Stomach (tissue), 9 donors: Measurements from ENCODE around the gene GNB1L. TPM values are rescaled to one million over a fixed set of nuclear protein-coding genes. Genes with fewer than 3 reads are reported as not detected.
"Not testable (repeated sequence)": the region's sequence is repeated elsewhere in the genome, so short reads cannot be mapped to it uniquely, and the experiment has no call there.

Experiments used
- DNase-seq, 2 donors: peaks; one replicate each; pipeline versions ENCODE4 v3.0.0 to v3.0.0-alpha.2; 2013 to 2019
- H3K27ac ChIP-seq, 5 donors: fragments of 200-600 bp in 4 of 5; sonication (generic) in 4 of 5; one replicate each; pipeline ENCODE4 v1.5.1; 2013 to 2019; ENCODE audit warnings: mild to moderate bottlenecking in 1 of 5, moderate library complexity in 1 of 5
- H3K27me3 ChIP-seq, 3 donors: fragments of 200-600 bp; sonication (generic); one replicate each; pipeline ENCODE4 v1.5.1; 2017 to 2019; ENCODE audit warnings: mixed run types in 1 of 3
- H3K36me3 ChIP-seq, 4 donors: fragments of 200-600 bp; sonication (generic); 1 replicate in 3 of 4; 2 replicates in 1 of 4; pipeline ENCODE4 v1.5.1; 2016 to 2019
- H3K4me1 ChIP-seq, 4 donors: fragments of 200-600 bp; sonication (generic); one replicate each; pipeline ENCODE4 v1.5.1; 2016 to 2019
- H3K4me3 ChIP-seq, 4 donors: fragments of 200-600 bp; sonication (generic) in 3 of 4; one replicate each; pipeline ENCODE4 v1.5.1; 2016 to 2019; ENCODE audit warnings: mild to moderate bottlenecking in 1 of 4
- H3K9me3 ChIP-seq, 4 donors: fragments of 200-600 bp; sonication (generic); one replicate each; pipeline ENCODE4 v1.5.1; 2016 to 2019
- EP300 ChIP-seq: sonication (generic); formaldehyde crosslinking; IDR thresholded peaks from one replicate; pipeline ENCODE4 v1.6.1; 2017; ENCODE audit warnings: antibody characterized with exemption
- POLR2A ChIP-seq, 4 donors: fragments of 450-650 bp; IDR thresholded peaks; one replicate each; pipeline ENCODE4 v1.6.1; 2016; ENCODE audit warnings: antibody characterized with exemption in 4 of 4, control low read depth in 2 of 4, mild to moderate bottlenecking in 1 of 4, moderate library complexity in 1 of 4
- POLR2AphosphoS5 ChIP-seq, 3 donors: sonication (generic); formaldehyde crosslinking; IDR thresholded peaks; one replicate each; pipeline ENCODE4 v1.6.1; 2016; ENCODE audit warnings: antibody characterized with exemption in 3 of 3
- WGBS, 5 donors: extraction: QIAGEN DNeasy Blood & Tissue Kit in 3 of 5; methylation state at CpG; one replicate each; pipeline versions ENCODE4 v1.1.5 to v1.1.7; 2013 to 2018; 5-methylcytosine and 5-hydroxymethylcytosine counted together
- intact Hi-C: fragments of 100-400 bp; cut with DNase I; formaldehyde crosslinking; loops from one replicate; pipeline ENCODE4 v1.15.1; 2023; ENCODE audit warnings: low total_unique reads
- polyA plus RNA-seq, 3 donors: library from polyadenylated mRNA; stranded (reverse); fragments of 200-250 nt; gene quantifications; one replicate each; pipeline ENCODE4 v1.2.3, GENCODE V29; 2013
- total RNA-seq, 5 donors: library from RNA; depleted of rRNA; stranded (reverse); fragments of >200 nt; gene quantifications; one replicate each; pipeline versions ENCODE4 v1.1.0 to v1.2.3, GENCODE V29; 2014 to 2016
- TF ChIP-seq, protein P1 (sequence below), 7 experiments: fragments of 450-650 bp in 4 of 7; fragments of 200-600 bp in 3 of 7; sonication (generic) in 3 of 7; IDR thresholded peaks; one replicate each; pipeline ENCODE4 v1.5.1; 2016 to 2019; ENCODE audit warnings: antibody characterized with exemption in 7 of 7, control low read depth in 2 of 7, mild to moderate bottlenecking in 1 of 7
- donor health status: healthy with polysubstance abuse.
- donor health status: Bipolar disorder and iron deficiency.
- donor health status: healthy.

The GNB1L gene
- total and polyA plus RNA-seq, 8 donors, result 0.29 to 6.8 (median 3.1) TPM; not detected in 1

DNA sequence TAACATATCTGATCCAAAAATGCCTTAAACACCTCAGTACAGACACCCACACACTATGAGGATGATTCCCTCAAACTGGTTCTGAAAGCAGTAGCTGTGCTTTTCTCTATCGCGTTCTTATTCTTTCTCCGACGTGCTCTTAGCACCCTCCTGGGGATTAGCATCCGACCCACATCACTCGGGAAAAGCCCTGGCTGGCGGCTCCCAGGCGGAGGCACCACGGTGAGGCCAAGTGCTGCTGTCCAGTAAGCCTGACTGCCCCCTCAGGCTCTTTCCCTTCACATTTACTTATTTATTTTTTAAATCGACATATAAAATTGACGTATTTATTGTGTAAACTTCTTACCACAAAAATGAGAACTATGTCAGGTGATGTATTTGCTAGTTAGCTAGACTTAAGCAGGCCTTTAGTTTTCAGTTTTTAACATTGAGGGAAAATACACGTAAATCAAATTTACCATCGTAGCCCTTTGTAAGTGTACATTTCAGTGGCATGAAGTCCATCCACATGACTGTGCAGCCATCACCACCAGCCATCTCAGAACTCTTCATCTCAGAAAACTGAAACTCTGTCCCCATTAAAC lies 74.9 kb downstream of the GNB1L start:
- intact Hi-C loops, result no loop called here
- Histone ChIP-seq H3K4me3 (no peak overlapping the region), H3K27me3 (peaks cover 0 to 84% (median 3%) of the 10 kb centered on the region in 3 donors), H3K27ac (no peak overlapping the region), H3K4me1 (no peaks in the 10 kb centered on the region), H3K36me3 (no peaks in the 10 kb centered on the region), H3K9me3 (peaks cover 0 to 12% (median 4%) of the 10 kb centered on the region in 4 donors)
- TF ChIP-seq EP300 (no peak), POLR2A (IDR thresholded peaks at IDR 0.05) (no peak), POLR2AphosphoS5 (IDR thresholded peaks at IDR 0.05) (no peak)
- TF ChIP-seq, protein P1, sequence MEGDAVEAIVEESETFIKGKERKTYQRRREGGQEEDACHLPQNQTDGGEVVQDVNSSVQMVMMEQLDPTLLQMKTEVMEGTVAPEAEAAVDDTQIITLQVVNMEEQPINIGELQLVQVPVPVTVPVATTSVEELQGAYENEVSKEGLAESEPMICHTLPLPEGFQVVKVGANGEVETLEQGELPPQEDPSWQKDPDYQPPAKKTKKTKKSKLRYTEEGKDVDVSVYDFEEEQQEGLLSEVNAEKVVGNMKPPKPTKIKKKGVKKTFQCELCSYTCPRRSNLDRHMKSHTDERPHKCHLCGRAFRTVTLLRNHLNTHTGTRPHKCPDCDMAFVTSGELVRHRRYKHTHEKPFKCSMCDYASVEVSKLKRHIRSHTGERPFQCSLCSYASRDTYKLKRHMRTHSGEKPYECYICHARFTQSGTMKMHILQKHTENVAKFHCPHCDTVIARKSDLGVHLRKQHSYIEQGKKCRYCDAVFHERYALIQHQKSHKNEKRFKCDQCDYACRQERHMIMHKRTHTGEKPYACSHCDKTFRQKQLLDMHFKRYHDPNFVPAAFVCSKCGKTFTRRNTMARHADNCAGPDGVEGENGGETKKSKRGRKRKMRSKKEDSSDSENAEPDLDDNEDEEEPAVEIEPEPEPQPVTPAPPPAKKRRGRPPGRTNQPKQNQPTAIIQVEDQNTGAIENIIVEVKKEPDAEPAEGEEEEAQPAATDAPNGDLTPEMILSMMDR (IDR thresholded peaks at IDR 0.05), result no peak
- WGBS, 5 donors, result 51 to 64% (median 59%) methylated on average over 13 of the region's 13 CpGs
- DNase-seq, result no peak

DNA sequence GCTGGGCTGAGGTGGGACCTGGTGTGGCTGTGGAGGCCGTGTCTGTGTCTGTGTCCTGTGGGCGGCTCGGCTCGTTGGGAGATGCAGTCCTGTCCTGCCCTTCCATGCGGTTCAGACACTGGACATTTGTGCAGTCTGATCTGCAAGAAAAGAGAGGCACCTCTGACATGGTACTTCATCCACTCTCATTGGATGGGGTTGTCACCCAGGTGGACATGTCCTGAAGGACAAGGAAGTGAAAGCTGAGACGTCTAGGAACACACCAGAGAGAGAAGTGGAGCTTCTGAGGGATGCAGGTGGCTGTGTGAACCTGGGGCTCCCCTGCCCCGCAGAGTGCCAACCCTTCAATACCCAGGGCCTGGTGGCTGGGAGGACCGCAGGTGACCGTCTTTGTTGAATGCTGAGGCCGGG lies 75.7 kb downstream of the GNB1L start:
- no peak for TF ChIP-seq POLR2A (IDR thresholded peaks at IDR 0.05)
- TF ChIP-seq, protein P1 (IDR thresholded peaks at IDR 0.05), result no peak
- TF ChIP-seq POLR2AphosphoS5 (IDR thresholded peaks at IDR 0.05), result no peak
- TF ChIP-seq EP300, result no peak
- no peak for DNase-seq
- intact Hi-C loops, result no loop called here
- H3K4me1 ChIP-seq, result no peaks in the 10 kb centered on the region
- no peaks in the 10 kb centered on the region for H3K36me3 ChIP-seq
- H3K27ac ChIP-seq, result no peak overlapping the region
- peaks cover 0 to 84% (median 3%) of the 10 kb centered on the region in 3 donors for H3K27me3 ChIP-seq
- WGBS, 5 donors, result 85 to 89% (median 88%) methylated on average over 10 of the region's 10 CpGs
- peaks cover 0 to 12% (median 4%) of the 10 kb centered on the region in 4 donors for H3K9me3 ChIP-seq
- no peak overlapping the region for H3K4me3 ChIP-seq

DNA sequence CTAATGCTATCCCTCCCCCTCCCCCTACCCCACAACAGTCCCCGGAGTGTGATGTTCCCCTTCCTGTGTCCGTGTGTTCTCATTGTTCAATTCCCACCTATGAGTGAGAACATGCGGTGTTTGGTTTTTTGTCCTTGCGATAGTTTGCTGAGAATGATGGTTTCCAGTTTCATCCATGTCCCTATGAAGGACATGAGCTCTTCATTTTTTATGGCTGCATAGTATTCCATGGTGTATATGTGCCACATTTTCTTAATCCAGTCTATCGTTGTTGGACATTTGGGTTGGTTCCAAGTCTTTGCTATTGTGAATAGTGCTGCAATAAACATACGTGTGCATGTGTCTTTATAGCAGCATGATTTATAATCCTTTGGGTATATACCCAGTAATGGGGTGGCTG lies 77.5 kb downstream of the GNB1L start:
- intact Hi-C loops, H3K36me3 ChIP-seq, H3K27ac ChIP-seq, H3K4me3 ChIP-seq, H3K9me3 ChIP-seq, DNase-seq: not testable (repeated sequence)
- H3K27me3 ChIP-seq, result peaks cover 0 to 83% (median 0%) of the 10 kb centered on the region in 3 donors
- WGBS, 5 donors, result 77 to 93% (median 88%) methylated on average over 5 to 6 of the region's 6 CpGs
- peaks cover 0 to 10% (median 8%) of the 10 kb centered on the region in 4 donors for H3K4me1 ChIP-seq

DNA sequence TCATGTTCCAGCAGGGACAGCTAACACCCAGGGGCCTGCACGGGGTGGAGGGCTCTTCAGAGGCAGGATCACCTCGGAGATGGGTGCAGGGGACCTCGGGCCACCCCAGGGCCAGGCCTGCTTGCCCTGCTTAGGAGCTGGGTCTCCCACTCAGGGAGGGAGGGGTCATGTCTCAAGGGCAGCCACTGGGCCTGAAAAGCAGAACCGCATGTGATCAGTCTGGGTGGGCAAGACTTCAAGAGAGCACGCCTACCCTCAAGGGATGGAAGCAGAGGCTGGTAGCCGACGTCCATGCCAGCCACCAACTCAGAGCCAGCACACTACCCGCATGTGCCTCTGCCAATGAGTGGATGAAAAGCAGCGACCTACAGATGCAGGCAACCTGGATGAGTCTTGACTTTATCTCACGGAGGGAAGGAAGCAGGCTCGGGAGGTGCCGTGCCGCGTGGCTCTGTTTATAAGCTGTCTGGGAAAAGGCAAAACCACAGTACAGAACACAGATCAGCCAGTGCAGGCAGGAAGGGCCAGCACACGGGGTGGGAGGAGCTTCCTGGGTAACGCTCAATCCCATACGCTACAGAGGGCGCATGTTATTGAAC lies 78.1 kb downstream of the GNB1L start:
- no peak overlapping the region for H3K4me3 ChIP-seq
- no peaks in the 10 kb centered on the region for H3K36me3 ChIP-seq
- intact Hi-C loops, result no loop called here
- peaks cover 0 to under 1% (median 0%) of the 10 kb centered on the region in 4 donors for H3K9me3 ChIP-seq
- no peak overlapping the region for H3K27ac ChIP-seq
- H3K27me3 ChIP-seq, result peaks cover 0 to 83% (median 0%) of the 10 kb centered on the region in 3 donors
- WGBS, 5 donors, result 39 to 57% (median 52%) methylated on average over 15 to 18 of the region's 18 CpGs
- DNase-seq, result no peak
- peaks cover 0 to 10% (median 8%) of the 10 kb centered on the region in 4 donors for H3K4me1 ChIP-seq
- TF ChIP-seq POLR2A (IDR thresholded peaks at IDR 0.05) (no peak), POLR2AphosphoS5 (IDR thresholded peaks at IDR 0.05) (no peak), EP300 (no peak)
- TF ChIP-seq, protein P1 (IDR thresholded peaks at IDR 0.05), result no peak
